OCI-LY1 (cell line): Measurements from ENCODE around the gene RABL6.
"Not testable (repeated sequence)": the region's sequence is repeated elsewhere in the genome, so short reads cannot be mapped to it uniquely, and the experiment has no call there.

Experiments
- H2AFZ ChIP-seq: fragments of 200-600 bp; sonication (generic), shearing (Covaris generic); 2 replicates; pipeline ENCODE4 v1.6.0; 2014; ENCODE audit warnings: antibody characterized with exemption, mild to moderate bottlenecking, low read length
- H3F3A ChIP-seq: fragments of 200-600 bp; sonication (generic), shearing (Covaris generic); 2 replicates; pipeline ENCODE4 v1.6.0; 2014; ENCODE audit warnings: mild to moderate bottlenecking, antibody characterized with exemption, low read length, moderate library complexity; ENCODE audit not compliant: insufficient read depth
- H3K27ac ChIP-seq: fragments of 200-600 bp; sonication (generic); 2 replicates; pipeline ENCODE4 v1.5.1; 2014; ENCODE audit warnings: low read length, mixed run types, mild to moderate bottlenecking, low read depth; ENCODE audit not compliant: poor library complexity, severe bottlenecking
- H3K27me3 ChIP-seq: fragments of 200-600 bp; sonication (generic); 2 replicates; pipeline ENCODE4 v1.6.0; 2014; ENCODE audit warnings: antibody characterized with exemption, mild to moderate bottlenecking, low read length, moderate library complexity; ENCODE audit not compliant: insufficient read depth
- H3K36me3 ChIP-seq: fragments of 200-600 bp; sonication (generic); 2 replicates; pipeline ENCODE4 v1.6.1; 2014; ENCODE audit warnings: mild to moderate bottlenecking, antibody characterized with exemption, low read length, moderate library complexity, mixed read lengths; ENCODE audit not compliant: insufficient read depth
- H3K4me1 ChIP-seq: fragments of 200-600 bp; sonication (generic); 2 replicates; pipeline ENCODE4 v1.5.1; 2014; ENCODE audit warnings: mild to moderate bottlenecking, low read length, moderate library complexity; ENCODE audit not compliant: insufficient read depth, severe bottlenecking
- H3K4me2 ChIP-seq: fragments of 200-600 bp; sonication (generic), shearing (Covaris generic); 2 replicates; pipeline ENCODE4 v1.6.1; 2014; ENCODE audit warnings: low read length
- H3K4me3 ChIP-seq: fragments of 200-600 bp; sonication (generic); 2 replicates; pipeline ENCODE4 v1.5.1; 2014; ENCODE audit warnings: low read length, low read depth, mild to moderate bottlenecking, mixed read lengths; ENCODE audit not compliant: poor library complexity, severe bottlenecking
- H3K79me2 ChIP-seq: fragments of 200-600 bp; shearing (Covaris generic); 2 replicates; pipeline ENCODE4 v1.6.1; 2016; ENCODE audit warnings: mixed run types, low read length, mixed read lengths; ENCODE audit not compliant: insufficient read depth
- H3K9ac ChIP-seq: fragments of 200-600 bp; sonication (generic), shearing (Covaris generic); 2 replicates; pipeline ENCODE4 v1.6.1; 2014; ENCODE audit warnings: mild to moderate bottlenecking, low read length, mixed read lengths
- H3K9me2 ChIP-seq: fragments of 200-600 bp; sonication (generic), shearing (Covaris generic); 2 replicates; pipeline ENCODE4 v1.6.1; 2014; ENCODE audit warnings: low read depth, mild to moderate bottlenecking, low read length, mixed read lengths
- H3K9me3 ChIP-seq: fragments of 200-600 bp; shearing (Covaris generic); 2 replicates; pipeline ENCODE4 v1.6.1; 2014; ENCODE audit warnings: low read length, mixed read lengths
- H4K20me1 ChIP-seq: fragments of 200-600 bp; sonication (generic), shearing (Covaris generic); 2 replicates; pipeline ENCODE4 v1.6.0; 2016; ENCODE audit warnings: mild to moderate bottlenecking, low read length; ENCODE audit not compliant: insufficient read depth
- EZH2 ChIP-seq: fragments of 200-600 bp; sonication (generic), shearing (Covaris generic); IDR thresholded peaks from 2 replicates; pipeline ENCODE4 v1.8.0; 2017; ENCODE audit warnings: borderline replicate concordance, mixed run types, mild to moderate bottlenecking, antibody characterized with exemption, low read length, moderate library complexity, mixed read lengths
- TF ChIP-seq, protein P1 (sequence below): fragments of 200-600 bp; sonication (generic), shearing (Covaris generic); IDR thresholded peaks from 2 replicates; pipeline ENCODE4 v1.5.1; 2017; ENCODE audit warnings: mild to moderate bottlenecking, antibody characterized with exemption, low read length, moderate library complexity, mixed read lengths

The RABL6 gene

DNA sequence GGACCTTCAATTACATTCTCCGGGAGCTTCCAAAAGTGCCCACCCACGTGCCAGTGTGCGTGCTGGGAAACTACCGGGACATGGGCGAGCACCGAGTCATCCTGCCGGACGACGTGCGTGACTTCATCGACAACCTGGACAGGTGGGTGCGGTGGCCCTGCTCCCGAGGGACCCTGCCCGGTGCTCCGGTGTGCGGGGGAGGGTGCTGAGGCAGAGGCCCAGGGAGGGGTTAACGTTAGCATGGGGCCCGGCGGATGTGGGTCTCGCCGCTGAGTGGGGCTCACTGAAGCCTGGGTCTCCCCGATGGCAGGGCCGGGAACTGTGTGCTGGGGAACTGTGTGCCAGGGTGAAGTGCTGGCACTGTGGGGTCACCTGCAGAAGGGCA is 24.0 kb downstream of the RABL6 start:
- Histone ChIP-seq H3K9me2 (no peaks in the 10 kb centered on the region), H3K36me3 (peaks cover 65% of the 10 kb centered on the region), H4K20me1 (no peaks in the 10 kb centered on the region), H2AFZ (no peak overlapping the region), H3K27ac (no peak overlapping the region), H3K27me3 (no peaks in the 10 kb centered on the region), H3K9me3 (no peaks in the 10 kb centered on the region), H3K9ac (no peak overlapping the region), H3K4me1 (no peaks in the 10 kb centered on the region), H3F3A (no peaks in the 10 kb centered on the region), H3K4me2 (no peak overlapping the region), H3K4me3 (no peak overlapping the region), H3K79me2 (no peaks in the 10 kb centered on the region)
- TF ChIP-seq, protein P1, sequence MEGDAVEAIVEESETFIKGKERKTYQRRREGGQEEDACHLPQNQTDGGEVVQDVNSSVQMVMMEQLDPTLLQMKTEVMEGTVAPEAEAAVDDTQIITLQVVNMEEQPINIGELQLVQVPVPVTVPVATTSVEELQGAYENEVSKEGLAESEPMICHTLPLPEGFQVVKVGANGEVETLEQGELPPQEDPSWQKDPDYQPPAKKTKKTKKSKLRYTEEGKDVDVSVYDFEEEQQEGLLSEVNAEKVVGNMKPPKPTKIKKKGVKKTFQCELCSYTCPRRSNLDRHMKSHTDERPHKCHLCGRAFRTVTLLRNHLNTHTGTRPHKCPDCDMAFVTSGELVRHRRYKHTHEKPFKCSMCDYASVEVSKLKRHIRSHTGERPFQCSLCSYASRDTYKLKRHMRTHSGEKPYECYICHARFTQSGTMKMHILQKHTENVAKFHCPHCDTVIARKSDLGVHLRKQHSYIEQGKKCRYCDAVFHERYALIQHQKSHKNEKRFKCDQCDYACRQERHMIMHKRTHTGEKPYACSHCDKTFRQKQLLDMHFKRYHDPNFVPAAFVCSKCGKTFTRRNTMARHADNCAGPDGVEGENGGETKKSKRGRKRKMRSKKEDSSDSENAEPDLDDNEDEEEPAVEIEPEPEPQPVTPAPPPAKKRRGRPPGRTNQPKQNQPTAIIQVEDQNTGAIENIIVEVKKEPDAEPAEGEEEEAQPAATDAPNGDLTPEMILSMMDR, result no peak

DNA sequence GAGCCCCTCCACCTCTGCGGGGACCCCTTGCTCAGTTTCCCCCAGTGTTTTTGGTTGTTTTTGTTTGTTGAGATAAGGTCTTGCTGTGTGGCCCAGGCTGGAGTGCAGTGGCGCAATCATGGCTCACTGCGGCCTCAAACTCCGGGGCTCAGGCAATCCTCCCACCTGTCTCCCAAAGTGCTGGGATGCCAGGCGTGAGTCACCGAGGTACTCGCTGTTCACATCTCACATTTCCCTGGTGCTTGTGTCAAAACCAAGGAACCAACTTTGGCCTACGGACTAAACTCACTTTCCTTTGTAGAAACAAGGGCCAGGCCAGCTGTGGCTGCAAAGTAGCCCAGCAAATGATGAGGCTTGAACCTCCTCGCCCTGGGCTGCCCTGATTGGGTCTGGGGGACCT is 24.8 kb downstream of the RABL6 start:
- TF ChIP-seq, protein P1, result no peak
- TF ChIP-seq EZH2, result no peak
- Histone ChIP-seq H3K9me3 (no peaks in the 10 kb centered on the region), H3K4me1 (no peaks in the 10 kb centered on the region), H3K36me3 (peaks cover 59% of the 10 kb centered on the region), H2AFZ (no peak overlapping the region), H3K27ac (no peak overlapping the region), H3K9me2 (no peaks in the 10 kb centered on the region), H4K20me1 (no peaks in the 10 kb centered on the region), H3K9ac (no peak overlapping the region), H3F3A (no peaks in the 10 kb centered on the region), H3K27me3 (no peaks in the 10 kb centered on the region), H3K79me2 (no peaks in the 10 kb centered on the region), H3K4me2 (no peak overlapping the region), H3K4me3 (no peak overlapping the region)

DNA sequence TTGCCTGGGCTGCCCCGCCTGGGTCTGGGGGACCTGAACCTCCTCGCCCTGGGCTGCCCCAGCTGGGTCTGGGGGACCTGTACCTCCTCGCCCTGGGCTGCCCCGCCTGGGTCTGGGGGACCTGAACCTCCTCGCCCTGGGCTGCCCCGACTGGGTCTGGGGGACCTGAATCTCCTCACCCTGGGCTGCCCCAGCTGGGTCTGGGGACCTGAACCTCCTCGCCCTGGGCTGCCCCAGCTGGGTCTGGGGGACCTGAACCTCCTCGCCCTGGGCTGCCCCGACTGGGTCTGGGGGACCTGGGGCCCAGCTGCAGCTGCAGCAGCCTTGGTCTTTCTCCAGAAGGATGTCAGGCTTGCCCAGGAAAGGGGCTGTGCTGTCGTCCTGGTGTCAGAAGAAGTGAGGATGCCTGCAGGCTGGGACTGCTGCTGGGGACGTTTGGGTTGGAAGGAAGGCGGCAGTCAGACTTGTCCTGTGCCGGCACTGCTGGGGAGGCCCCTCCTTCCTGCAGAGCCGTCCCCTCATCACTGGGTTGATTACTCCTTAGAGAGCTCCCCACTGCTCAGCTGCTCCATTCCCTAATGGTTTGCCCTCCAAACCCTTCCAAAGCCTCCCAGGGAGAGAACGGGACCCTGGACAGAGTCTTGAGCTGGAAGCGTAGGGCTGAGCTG is 25.8 kb downstream of the RABL6 start:
- peaks cover 59% of the 10 kb centered on the region for H3K36me3 ChIP-seq
- H3K9me2 ChIP-seq, H3K4me2 ChIP-seq, H3K27ac ChIP-seq, H2AFZ ChIP-seq, H3K4me1 ChIP-seq, H3K79me2 ChIP-seq, H3F3A ChIP-seq, H3K9me3 ChIP-seq, H3K9ac ChIP-seq, H4K20me1 ChIP-seq, H3K4me3 ChIP-seq, H3K27me3 ChIP-seq: not testable (repeated sequence)

DNA sequence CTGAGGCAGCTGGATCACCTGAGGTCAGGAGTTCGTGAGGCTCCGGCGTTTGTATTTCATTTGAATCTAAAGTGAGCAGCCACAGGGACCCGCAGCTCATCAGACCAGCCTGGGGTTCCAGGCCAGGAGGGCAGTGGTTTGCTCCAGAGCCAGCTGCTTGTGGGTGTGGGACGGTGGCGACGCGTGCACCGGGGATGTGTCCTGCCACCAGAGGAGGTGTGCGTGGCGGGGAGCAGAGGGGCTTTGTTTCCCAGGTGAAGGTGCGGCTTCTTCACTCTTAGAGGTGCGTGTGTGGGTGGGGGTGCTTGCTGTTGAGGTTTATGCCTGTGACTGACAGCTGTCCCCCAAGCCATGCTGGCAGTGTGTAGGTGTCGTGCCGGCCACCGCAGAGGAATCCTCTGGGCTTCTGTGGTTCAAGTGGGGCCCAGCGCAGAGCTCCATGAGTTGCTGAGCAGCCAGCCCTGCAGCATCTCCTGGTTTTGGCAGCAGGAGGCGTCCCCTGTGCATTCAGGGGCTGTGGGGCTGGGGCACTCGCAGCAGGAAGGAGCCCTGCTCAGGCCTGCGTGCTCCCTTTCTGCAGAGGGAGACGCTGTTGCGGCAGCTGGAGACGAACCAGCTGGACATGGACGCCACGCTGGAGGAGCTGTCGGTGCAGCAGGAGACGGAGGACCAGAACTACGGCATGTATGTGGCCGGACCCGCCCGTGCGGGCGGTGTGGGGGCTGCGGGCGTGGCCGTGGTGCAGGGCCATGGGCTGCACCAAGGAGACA is 27.6 kb downstream of the RABL6 start:
- Histone ChIP-seq H3K4me1 (no peaks in the 10 kb centered on the region), H3F3A (no peaks in the 10 kb centered on the region), H4K20me1 (no peaks in the 10 kb centered on the region), H3K9ac (no peak overlapping the region), H3K27ac (no peak overlapping the region), H3K27me3 (no peaks in the 10 kb centered on the region), H3K4me2 (no peak overlapping the region), H3K79me2 (no peaks in the 10 kb centered on the region), H3K9me3 (no peaks in the 10 kb centered on the region), H2AFZ (no peak overlapping the region), H3K4me3 (no peak overlapping the region), H3K9me2 (no peaks in the 10 kb centered on the region), H3K36me3 (peaks cover 56% of the 10 kb centered on the region)
- TF ChIP-seq, protein P1, result no peak
- no peak for TF ChIP-seq EZH2
